Thyroid gland (tissue), 4 donors: ENCODE results near the gene CYTH1. TPM values are rescaled to one million over a fixed set of nuclear protein-coding genes. Genes with fewer than 3 reads are reported as not detected.

Experiments used
- DNase-seq, 2 donors: peaks; one replicate each; pipeline ENCODE4 v3.0.0-alpha.2; 2019
- H3K27ac ChIP-seq, 3 donors: fragments of 200-600 bp; sonication (generic); 1 replicate in 2 of 3; 2 replicates in 1 of 3; pipeline ENCODE4 v1.5.1; 2016 to 2019; ENCODE audit warnings: mild to moderate bottlenecking in 1 of 3, moderate library complexity in 1 of 3
- H3K27me3 ChIP-seq: fragments of 200-600 bp; sonication (generic); one replicate; pipeline ENCODE4 v1.5.1; 2019
- H3K36me3 ChIP-seq, 2 donors: fragments of 200-600 bp; sonication (generic); one replicate each; pipeline ENCODE4 v1.5.1; 2016 to 2019
- H3K4me1 ChIP-seq, 2 donors: fragments of 200-600 bp; sonication (generic); one replicate each; pipeline ENCODE4 v1.5.1; 2017 to 2019
- H3K4me3 ChIP-seq, 3 donors: fragments of 200-600 bp; sonication (generic); replicated peaks in 1 of 3; 1 replicate in 2 of 3; 2 replicates in 1 of 3; pipeline ENCODE4 v1.5.1; 2016; ENCODE audit warnings: mild to moderate bottlenecking in 1 of 3
- H3K9me3 ChIP-seq: fragments of 200-600 bp; sonication (generic); one replicate; pipeline ENCODE4 v1.5.1; 2017
- POLR2A ChIP-seq, 2 donors: fragments of 450-650 bp; IDR thresholded peaks; one replicate each; pipeline ENCODE4 v1.6.1; 2017; ENCODE audit warnings: antibody characterized with exemption in 2 of 2, mild to moderate bottlenecking in 2 of 2, moderate library complexity in 1 of 2
- WGBS, 2 donors: methylation state at CpG; one replicate each; pipeline ENCODE4 v1.1.5; 2017; 5-methylcytosine and 5-hydroxymethylcytosine counted together
- intact Hi-C: fragments of 100-400 bp; cut with DNase I; formaldehyde crosslinking; loops from one replicate; pipeline ENCODE4 v1.15.1; 2023
- total RNA-seq, 4 donors: library from RNA; depleted of rRNA; stranded (reverse); fragments of >200 nt; gene quantifications; one replicate each; pipeline ENCODE4 v1.2.3, GENCODE V29; 2016
- TF ChIP-seq, protein P1 (sequence below), 6 experiments: fragments of 200-600 bp in 3 of 6; fragments of 450-650 bp in 3 of 6; sonication (generic) in 3 of 6; IDR thresholded peaks; one replicate each; pipeline ENCODE4 v1.5.1; 2016 to 2019; ENCODE audit warnings: antibody characterized with exemption in 6 of 6, mild to moderate bottlenecking in 2 of 6, inconsistent platforms in 1 of 6, moderate library complexity in 1 of 6

CYTH1 gene, protein sequence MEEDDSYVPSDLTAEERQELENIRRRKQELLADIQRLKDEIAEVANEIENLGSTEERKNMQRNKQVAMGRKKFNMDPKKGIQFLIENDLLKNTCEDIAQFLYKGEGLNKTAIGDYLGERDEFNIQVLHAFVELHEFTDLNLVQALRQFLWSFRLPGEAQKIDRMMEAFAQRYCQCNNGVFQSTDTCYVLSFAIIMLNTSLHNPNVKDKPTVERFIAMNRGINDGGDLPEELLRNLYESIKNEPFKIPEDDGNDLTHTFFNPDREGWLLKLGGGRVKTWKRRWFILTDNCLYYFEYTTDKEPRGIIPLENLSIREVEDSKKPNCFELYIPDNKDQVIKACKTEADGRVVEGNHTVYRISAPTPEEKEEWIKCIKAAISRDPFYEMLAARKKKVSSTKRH
- total RNA-seq = 10 to 100 TPM; 69.0 to 94.5 (median 75.7) TPM

DNA sequence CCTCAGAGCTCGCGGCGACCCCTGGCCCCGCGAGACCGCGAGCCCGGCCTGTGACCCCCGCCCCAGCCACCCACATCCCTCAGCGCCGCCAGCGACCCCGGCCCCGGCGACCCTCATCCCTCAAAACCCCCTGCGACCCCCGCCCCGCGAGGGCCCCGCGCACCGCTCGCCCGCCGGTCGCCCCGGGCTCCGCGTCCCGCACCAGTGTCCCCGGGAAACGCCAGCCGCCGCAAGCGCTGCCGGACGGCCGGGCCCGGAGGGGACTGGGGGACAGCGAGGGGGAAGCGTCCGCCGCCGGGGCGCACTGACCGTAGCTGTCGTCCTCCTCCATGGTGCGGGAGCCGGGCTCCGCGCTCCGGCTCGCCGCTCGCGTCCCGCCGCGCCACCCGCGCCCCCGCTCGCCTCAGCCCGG lies at the start of gene CYTH1:
CYTH1 (minus strand) TSS at position 381 of the 412 bp plus-strand sequence; CDS start at position 331, 50 bp downstream.
- Histone ChIP-seq H3K4me3 (peak within 1 kb of the TSS; percentile 89 to 98 (median 94)), H3K4me1 (peaks cover 25 to 34% of the 10 kb centered on the region in 2 donors), H3K27ac (peak within 1 kb of the TSS; percentile 97 to 98 (median 97)), H3K36me3 (no peaks in the 10 kb centered on the region), H3K27me3 (no peaks in the 10 kb centered on the region), H3K9me3 (no peaks in the 10 kb centered on the region)
- 0% methylated on average over 10 of the region's 64 CpGs; no CpG with 5 or more reads in 1 of the 2 donors for WGBS, 2 donors
- intact Hi-C loops = no loop called here
- DNase-seq = peak in 1 of 2 donors; percentile 26
- peak; percentile 43 to 59 for TF ChIP-seq POLR2A (IDR thresholded peaks at IDR 0.05)
- TF ChIP-seq, protein P1, sequence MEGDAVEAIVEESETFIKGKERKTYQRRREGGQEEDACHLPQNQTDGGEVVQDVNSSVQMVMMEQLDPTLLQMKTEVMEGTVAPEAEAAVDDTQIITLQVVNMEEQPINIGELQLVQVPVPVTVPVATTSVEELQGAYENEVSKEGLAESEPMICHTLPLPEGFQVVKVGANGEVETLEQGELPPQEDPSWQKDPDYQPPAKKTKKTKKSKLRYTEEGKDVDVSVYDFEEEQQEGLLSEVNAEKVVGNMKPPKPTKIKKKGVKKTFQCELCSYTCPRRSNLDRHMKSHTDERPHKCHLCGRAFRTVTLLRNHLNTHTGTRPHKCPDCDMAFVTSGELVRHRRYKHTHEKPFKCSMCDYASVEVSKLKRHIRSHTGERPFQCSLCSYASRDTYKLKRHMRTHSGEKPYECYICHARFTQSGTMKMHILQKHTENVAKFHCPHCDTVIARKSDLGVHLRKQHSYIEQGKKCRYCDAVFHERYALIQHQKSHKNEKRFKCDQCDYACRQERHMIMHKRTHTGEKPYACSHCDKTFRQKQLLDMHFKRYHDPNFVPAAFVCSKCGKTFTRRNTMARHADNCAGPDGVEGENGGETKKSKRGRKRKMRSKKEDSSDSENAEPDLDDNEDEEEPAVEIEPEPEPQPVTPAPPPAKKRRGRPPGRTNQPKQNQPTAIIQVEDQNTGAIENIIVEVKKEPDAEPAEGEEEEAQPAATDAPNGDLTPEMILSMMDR (IDR thresholded peaks at IDR 0.05) = no peak

DNA sequence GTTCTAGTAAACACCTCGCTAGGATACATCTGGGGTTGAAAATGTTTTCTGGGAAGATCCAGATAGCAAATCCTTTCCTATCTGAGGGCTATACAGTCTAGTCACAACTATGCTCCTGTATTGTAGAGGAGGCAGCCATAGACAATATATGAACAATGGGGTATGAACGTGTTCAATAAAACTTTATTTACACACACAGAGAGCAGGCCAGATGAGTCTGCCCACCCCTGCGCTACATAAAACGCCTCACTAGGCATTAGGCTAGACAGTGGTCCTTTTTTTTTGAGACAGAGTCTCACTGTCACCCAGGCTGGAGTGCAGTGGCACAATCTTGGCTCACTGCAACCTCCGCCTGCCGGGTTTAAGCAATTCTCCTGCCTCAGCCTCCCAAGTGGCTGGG lies 47.4 kb upstream of the CYTH1 start:
- intact Hi-C loops = no loop called here
- H3K36me3 ChIP-seq = peaks cover 65 to 81% of the 10 kb centered on the region in 2 donors
- 99 to 100% methylated on average over 6 of the region's 6 CpGs for WGBS, 2 donors
- H3K9me3 ChIP-seq = no peaks in the 10 kb centered on the region
- TF ChIP-seq POLR2A (IDR thresholded peaks at IDR 0.05) = no peak
- no peaks in the 10 kb centered on the region for H3K4me1 ChIP-seq
- no peak overlapping the region for H3K4me3 ChIP-seq
- no peak for DNase-seq
- H3K27me3 ChIP-seq = no peaks in the 10 kb centered on the region
- H3K27ac ChIP-seq = no peak overlapping the region

DNA sequence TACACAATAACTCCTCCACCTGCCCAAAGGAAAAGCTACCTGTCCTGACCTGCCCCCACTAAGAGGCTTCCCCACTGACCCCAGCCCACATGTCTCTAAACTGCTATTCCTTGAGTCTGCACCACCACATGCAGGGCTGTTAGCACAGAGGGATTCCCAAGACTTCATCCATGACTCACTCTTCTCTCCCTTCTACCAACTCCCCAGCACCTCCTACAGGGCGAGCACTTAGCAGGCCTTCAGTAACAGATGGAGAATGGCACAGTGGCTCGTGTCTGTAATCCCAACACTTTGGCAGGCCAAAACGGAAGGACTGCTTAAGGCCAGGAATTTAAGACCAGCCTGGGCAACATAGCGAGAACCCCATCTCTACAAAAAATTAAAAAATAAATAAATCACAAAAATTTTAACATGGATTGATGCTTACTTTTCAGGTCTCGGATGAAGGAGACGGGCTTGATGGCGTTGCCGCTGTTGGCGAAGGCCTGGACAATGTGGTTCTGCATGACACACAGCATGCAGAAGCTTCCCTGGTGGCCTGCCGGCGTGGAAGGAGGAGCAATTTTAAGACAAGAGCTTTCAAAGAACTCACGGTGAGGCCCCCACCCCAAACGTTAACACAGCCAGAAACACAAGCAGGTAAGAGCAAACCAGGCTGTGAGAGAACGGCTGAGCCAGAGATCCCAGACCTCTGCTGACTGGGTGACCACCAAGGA lies 46.6 kb upstream of the CYTH1 start:
- no peak for DNase-seq
- no peaks in the 10 kb centered on the region for H3K27me3 ChIP-seq
- H3K27ac ChIP-seq = no peak overlapping the region
- H3K9me3 ChIP-seq = no peaks in the 10 kb centered on the region
- WGBS, 2 donors = 95 to 97% methylated on average over 14 of the region's 14 CpGs
- no peaks in the 10 kb centered on the region for H3K4me1 ChIP-seq
- peaks cover 57 to 76% of the 10 kb centered on the region in 2 donors for H3K36me3 ChIP-seq
- no peak overlapping the region for H3K4me3 ChIP-seq
- TF ChIP-seq, protein P1 (IDR thresholded peaks at IDR 0.05) = no peak
- TF ChIP-seq POLR2A (IDR thresholded peaks at IDR 0.05) = no peak
- intact Hi-C loops = no loop called here

DNA sequence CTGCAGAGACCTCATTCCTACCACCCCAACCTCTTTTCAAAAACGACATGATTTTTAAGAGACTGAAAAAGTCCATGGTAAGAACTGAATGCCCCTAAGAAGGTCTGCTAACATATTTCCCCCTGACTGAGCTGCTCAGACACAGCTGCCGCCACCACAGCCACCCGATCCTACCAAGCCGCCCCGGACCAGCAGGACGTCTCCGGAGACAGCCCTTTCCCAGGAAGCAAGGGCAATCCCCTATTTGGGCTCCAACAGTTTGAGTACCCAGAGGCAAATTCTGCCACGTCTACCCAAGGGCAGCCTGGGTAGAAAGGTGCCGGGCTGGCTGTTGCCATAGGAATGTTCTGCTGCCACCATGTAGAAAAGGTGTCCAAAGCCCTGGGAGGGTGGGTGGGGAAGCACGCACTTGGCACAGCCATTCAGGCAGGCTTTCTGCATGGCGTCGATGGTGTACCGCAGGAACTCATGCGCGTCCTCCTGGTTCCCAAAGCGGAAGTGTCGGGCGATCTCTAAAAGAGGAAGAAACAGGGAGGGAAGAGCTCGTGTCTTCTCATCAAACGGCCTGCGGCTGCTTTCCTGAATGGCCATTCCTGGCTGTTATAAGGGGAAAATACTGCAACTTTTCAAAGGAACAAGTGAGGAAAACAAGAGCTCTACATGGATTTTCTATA lies 44.9 kb upstream of the CYTH1 start:
- TF ChIP-seq, protein P1 (IDR thresholded peaks at IDR 0.05) = no peak
- no peak for TF ChIP-seq POLR2A (IDR thresholded peaks at IDR 0.05)
- intact Hi-C loops = no loop called here
- WGBS, 2 donors = 87 to 93% methylated on average over 21 of the region's 21 CpGs
- no peaks in the 10 kb centered on the region for H3K9me3 ChIP-seq
- H3K27me3 ChIP-seq = no peaks in the 10 kb centered on the region
- no peaks in the 10 kb centered on the region for H3K4me1 ChIP-seq
- no peak for DNase-seq
- H3K4me3 ChIP-seq = no peak overlapping the region
- H3K36me3 ChIP-seq = peaks cover 54 to 73% of the 10 kb centered on the region in 2 donors
- peak overlapping the region in 1 of 3 donors; percentile 56 for H3K27ac ChIP-seq

DNA sequence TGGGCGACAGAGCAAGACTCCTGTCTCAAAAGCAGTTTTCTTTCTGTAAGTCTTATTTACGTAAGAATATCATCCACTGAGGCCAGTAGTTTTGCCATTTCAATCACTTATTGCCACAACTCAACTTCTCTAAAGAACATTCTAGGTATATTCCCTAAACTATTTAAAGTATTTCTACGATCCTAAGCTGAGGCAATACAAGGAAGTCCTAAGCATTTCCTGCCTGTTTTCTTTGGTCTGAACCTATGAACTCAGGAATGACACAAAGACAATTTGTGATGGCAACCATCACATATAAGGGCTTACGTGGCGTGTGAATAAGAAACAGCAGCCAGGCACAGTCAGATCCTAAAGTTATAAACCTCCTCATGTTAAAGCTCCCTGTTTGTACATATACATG lies 44.3 kb upstream of the CYTH1 start:
- peaks cover 59 to 74% of the 10 kb centered on the region in 2 donors for H3K36me3 ChIP-seq
- H3K27ac ChIP-seq = peak overlapping the region in 1 of 3 donors; percentile 56
- H3K9me3 ChIP-seq = no peaks in the 10 kb centered on the region
- TF ChIP-seq, protein P1 (IDR thresholded peaks at IDR 0.05) = no peak
- TF ChIP-seq POLR2A (IDR thresholded peaks at IDR 0.05) = no peak
- H3K27me3 ChIP-seq = no peaks in the 10 kb centered on the region
- no peak for DNase-seq
- intact Hi-C loops = no loop called here
- WGBS, 2 donors = 90 to 93% methylated on average over 5 of the region's 5 CpGs
- no peaks in the 10 kb centered on the region for H3K4me1 ChIP-seq
- H3K4me3 ChIP-seq = no peak overlapping the region
